WERI-Rb-1 (cell line): ENCODE data around the gene PLCXD3.

ENCODE experiments used
- DNase-seq: peaks from one replicate; pipeline ENCODE4 v3.0.0-alpha.2; 2020
- H3K27ac ChIP-seq: fragments of 250-450 bp; sonication (Bioruptor Pico); 2 replicates; pipeline ENCODE4 v1.5.1; 2020; ENCODE audit warnings: mild to moderate bottlenecking, moderate library complexity
- H3K27me3 ChIP-seq: fragments of 250-450 bp; sonication (Bioruptor Pico); 2 replicates; pipeline ENCODE4 v1.5.1; 2021; ENCODE audit warnings: mild to moderate bottlenecking, low read depth, moderate library complexity; ENCODE audit not compliant: insufficient read depth, severe bottlenecking
- H3K36me3 ChIP-seq: fragments of 250-450 bp; sonication (Bioruptor Pico); 2 replicates; pipeline ENCODE4 v1.5.1; 2020; ENCODE audit warnings: mild to moderate bottlenecking, moderate library complexity
- H3K4me3 ChIP-seq: 2 replicates; pipeline ENCODE4 v1.5.1; 2011; ENCODE audit warnings: low read depth, mild to moderate bottlenecking, control low read depth, low read length
- H3K9me3 ChIP-seq: fragments of 250-450 bp; sonication (Bioruptor Pico); 2 replicates; pipeline ENCODE4 v1.5.1; 2021; ENCODE audit warnings: mild to moderate bottlenecking, moderate library complexity; ENCODE audit not compliant: severe bottlenecking
- TF ChIP-seq, protein P1 (sequence below): IDR thresholded peaks from 2 replicates; pipeline ENCODE4 v1.5.1; 2011; ENCODE audit warnings: low read depth, mild to moderate bottlenecking, control low read depth, inconsistent platforms, low read length

Gene PLCXD3

DNA sequence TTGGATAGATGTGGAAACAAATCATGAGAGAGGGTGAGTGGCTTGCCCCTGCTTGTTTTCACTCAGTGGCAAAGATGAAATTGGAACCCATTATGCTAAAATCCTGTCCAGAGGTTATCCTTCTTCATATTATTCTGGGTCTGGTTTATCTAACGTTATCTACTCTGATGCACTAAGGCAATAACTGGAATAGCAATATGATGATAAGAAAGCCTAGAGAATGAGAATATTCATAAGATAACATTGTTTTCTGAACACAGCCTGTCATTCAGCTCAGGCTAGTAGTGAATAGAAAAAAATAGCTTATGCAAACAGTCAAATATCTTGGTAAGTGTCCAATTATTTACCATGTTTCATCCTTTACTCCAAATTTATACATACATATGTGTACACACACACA lies 165.1 kb downstream of the PLCXD3 start:
- Histone ChIP-seq H3K9me3 (no peaks in the 10 kb centered on the region), H3K27me3 (peaks cover 2% of the 10 kb centered on the region), H3K4me3 (no peak overlapping the region), H3K36me3 (no peaks in the 10 kb centered on the region), H3K27ac (no peak overlapping the region)
- no peak for DNase-seq
- TF ChIP-seq, protein P1, sequence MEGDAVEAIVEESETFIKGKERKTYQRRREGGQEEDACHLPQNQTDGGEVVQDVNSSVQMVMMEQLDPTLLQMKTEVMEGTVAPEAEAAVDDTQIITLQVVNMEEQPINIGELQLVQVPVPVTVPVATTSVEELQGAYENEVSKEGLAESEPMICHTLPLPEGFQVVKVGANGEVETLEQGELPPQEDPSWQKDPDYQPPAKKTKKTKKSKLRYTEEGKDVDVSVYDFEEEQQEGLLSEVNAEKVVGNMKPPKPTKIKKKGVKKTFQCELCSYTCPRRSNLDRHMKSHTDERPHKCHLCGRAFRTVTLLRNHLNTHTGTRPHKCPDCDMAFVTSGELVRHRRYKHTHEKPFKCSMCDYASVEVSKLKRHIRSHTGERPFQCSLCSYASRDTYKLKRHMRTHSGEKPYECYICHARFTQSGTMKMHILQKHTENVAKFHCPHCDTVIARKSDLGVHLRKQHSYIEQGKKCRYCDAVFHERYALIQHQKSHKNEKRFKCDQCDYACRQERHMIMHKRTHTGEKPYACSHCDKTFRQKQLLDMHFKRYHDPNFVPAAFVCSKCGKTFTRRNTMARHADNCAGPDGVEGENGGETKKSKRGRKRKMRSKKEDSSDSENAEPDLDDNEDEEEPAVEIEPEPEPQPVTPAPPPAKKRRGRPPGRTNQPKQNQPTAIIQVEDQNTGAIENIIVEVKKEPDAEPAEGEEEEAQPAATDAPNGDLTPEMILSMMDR: no peak

DNA sequence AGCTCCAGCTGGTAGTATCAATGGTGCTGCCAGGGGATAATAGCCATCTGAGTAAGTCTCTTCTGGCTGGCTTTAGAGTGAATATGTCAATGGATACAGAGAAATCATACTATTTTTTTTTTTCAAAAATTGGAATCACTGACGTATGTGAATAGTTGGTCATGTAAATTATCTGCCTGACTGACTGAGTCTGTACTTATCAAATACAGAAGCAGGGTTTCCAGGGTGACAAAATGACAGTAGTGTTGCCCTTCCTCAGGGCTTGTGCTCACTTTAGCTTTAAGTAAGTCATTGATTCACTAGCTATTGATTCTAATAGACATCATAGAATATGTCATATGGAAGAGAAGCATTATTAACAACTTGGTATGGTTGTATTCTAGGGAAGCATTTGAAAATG lies 171.1 kb downstream of the PLCXD3 start:
- no peak overlapping the region for H3K27ac ChIP-seq
- no peak for DNase-seq
- TF ChIP-seq, protein P1: no peak
- H3K36me3 ChIP-seq: no peaks in the 10 kb centered on the region
- no peaks in the 10 kb centered on the region for H3K27me3 ChIP-seq
- no peaks in the 10 kb centered on the region for H3K9me3 ChIP-seq
- H3K4me3 ChIP-seq: no peak overlapping the region

DNA sequence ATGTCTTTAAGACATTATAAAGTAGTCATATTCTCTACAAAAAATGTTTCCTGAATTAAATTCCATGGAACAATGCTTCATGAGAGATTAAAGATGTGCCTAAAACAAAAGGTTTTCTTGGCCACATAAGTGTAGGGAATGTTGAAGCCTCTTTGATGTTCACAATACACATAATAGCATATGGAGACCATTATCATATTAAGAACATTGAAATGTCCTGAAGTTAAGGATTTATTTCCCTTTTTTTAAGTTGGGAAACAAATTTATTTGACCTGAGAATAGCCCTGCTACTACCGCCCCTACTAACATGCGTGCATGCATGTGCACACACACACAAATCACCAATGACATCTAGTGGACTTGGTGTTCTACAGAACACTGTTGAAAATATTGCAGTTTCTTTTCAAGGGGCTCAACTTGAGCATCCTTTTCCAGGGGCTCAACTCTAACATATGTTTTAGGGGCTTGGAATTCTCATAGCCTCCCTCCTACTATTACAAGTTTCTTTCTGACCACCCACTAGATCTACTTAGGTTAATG lies 172.2 kb downstream of the PLCXD3 start:
- no peaks in the 10 kb centered on the region for H3K9me3 ChIP-seq
- DNase-seq: no peak
- TF ChIP-seq, protein P1: no peak
- no peak overlapping the region for H3K4me3 ChIP-seq
- no peaks in the 10 kb centered on the region for H3K27me3 ChIP-seq
- H3K27ac ChIP-seq: no peak overlapping the region
- H3K36me3 ChIP-seq: no peaks in the 10 kb centered on the region

DNA sequence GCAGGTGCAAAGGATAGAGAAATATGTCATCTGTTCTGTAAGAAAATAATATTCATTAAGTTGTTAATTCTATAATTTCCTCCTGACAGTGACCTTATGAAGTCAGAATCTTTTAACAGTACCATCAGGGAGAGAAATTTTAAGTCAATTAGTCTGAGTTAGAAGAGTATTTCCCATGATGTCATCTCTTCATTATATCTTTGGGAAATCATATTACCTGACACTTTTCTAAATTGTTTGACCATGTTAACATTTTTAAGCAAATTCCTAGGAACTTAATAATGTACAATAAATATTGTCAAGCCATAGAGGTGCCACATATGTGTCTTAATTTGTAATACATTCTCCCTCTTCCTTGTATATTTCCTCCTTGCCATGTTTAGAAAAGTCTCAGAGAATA lies 172.7 kb downstream of the PLCXD3 start:
- H3K4me3 ChIP-seq: no peak overlapping the region
- DNase-seq: no peak
- H3K9me3 ChIP-seq: no peaks in the 10 kb centered on the region
- H3K27ac ChIP-seq: no peak overlapping the region
- TF ChIP-seq, protein P1: no peak
- no peaks in the 10 kb centered on the region for H3K27me3 ChIP-seq
- H3K36me3 ChIP-seq: no peaks in the 10 kb centered on the region

DNA sequence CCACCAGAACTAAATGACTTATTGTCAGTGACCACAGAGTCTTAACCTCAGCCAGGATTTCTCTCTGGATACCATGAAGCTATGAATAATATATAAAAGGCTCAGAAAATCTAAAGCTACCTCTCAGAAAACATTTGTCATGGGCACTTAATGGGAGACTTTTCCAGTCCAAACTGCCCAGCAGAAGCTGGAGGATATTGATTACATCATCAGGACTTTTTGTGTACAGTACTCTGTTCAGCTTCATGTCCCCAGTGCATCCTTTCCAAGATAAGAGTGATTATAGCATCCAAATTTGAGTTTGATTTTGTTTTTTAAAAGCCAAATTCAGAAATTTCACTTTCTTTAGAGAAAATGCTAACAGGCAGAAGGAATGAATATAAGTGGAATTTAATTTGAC lies 173.2 kb downstream of the PLCXD3 start:
- H3K4me3 ChIP-seq: no peak overlapping the region
- no peaks in the 10 kb centered on the region for H3K27me3 ChIP-seq
- no peak for DNase-seq
- no peaks in the 10 kb centered on the region for H3K9me3 ChIP-seq
- TF ChIP-seq, protein P1: no peak
- no peak overlapping the region for H3K27ac ChIP-seq
- H3K36me3 ChIP-seq: no peaks in the 10 kb centered on the region

DNA sequence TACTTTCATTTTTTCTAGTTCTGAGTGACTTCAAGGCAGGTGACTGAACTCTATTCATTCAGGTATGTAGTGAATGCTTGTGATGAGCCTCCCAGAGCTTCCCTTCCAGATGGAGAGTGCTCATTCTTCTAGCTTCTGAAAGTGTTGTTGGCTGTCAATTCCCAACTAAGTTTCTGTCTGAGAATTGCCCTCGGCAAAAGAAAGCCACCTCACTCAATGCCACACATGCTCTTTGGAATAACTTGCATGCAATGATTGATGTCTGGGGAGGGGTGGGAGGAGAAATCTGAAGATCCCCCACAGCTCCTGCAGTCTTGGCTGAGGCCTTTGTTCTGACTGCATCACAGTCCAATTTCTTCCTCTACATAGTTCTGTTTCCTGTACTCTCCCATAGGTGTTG lies 173.9 kb downstream of the PLCXD3 start:
- DNase-seq: no peak
- TF ChIP-seq, protein P1: no peak
- Histone ChIP-seq H3K36me3 (no peaks in the 10 kb centered on the region), H3K9me3 (no peaks in the 10 kb centered on the region), H3K4me3 (no peak overlapping the region), H3K27me3 (no peaks in the 10 kb centered on the region), H3K27ac (no peak overlapping the region)
